ENCODE data around the gene INCA1.

GRCh38 chr17:5011928-5012327 lies 14.6 kb upstream of the INCA1 start:
- TF ChIP-seq POLR2A (IDR thresholded peaks at IDR 0.05) (no peak), CTCF (IDR thresholded peaks at IDR 0.05) (no peak)

All from suprapubic skin (tissue), 3 donors.